HUDEP-2 (cell line): ENCODE measurements around the gene HOMER2.
"Not testable (repeated sequence)": the region's sequence is repeated elsewhere in the genome, so short reads cannot be mapped to it uniquely, and the experiment has no call there.

Experiments used
- DNase-seq, 76 experiments: peaks; one replicate each; lab custom pipeline; 2025; ENCODE audit not compliant: unreplicated experiment in 76 of 76; lab: John Stamatoyannopoulos, UW

Gene HOMER2

DNA sequence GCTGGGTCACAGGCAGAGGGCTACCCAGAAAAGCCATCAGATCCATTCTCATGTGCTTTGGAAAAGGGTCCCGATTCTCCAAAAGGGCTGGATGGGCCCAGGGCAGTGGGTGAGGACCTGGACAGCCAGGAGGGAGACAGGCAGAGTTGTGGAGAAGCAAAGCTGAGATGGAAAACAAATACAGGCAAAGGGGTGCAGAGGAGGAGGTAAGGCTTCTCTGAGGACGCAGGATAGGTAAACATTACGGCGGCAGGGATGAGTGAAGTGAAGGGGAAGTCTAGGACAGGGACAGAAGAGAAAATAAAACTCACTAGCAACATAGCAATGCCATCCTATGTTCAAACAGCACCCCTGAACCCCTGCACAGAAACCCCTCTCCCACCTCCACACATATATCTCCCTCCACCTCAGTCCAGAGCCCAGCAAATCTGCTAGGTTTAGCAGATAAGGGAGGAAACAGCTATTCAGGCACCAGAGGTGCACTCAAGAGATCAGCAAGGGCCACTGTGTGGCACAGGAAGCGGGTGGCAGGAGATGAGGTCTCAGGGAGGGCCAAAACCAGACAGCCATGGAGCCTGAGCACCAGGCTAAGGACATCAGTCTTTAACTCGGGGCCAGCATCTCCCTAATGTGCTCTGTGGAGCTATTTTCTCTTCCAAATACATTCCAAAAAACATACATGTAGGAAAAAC lies 51.3 kb downstream of the HOMER2 start:
- no peak for DNase-seq

DNA sequence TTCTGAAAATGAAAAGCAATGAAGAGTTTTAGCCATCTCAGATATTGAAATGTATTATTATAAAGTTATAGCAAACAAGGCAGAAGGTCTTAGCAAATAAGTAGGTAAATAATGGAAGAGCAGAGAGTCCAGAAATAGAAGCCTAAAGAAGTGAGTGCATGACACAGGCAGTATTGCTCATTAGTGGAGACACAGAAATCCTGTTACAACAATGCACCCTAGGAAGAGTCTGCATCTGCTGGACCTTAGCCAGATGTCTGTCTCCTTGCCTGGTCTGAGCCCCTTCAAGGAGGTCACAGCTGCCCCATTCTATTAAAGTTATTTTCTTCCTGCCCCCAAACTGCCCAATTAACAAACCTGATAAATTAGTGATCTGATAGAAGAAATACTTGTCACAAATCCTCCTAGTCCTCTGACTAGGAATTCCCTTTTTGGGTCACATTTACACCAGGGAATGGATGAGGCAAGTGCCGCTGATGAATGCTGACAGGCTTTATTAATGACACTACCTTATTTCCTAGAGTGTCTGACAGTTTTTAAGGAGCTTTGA lies 51.9 kb downstream of the HOMER2 start:
- no peak for DNase-seq

DNA sequence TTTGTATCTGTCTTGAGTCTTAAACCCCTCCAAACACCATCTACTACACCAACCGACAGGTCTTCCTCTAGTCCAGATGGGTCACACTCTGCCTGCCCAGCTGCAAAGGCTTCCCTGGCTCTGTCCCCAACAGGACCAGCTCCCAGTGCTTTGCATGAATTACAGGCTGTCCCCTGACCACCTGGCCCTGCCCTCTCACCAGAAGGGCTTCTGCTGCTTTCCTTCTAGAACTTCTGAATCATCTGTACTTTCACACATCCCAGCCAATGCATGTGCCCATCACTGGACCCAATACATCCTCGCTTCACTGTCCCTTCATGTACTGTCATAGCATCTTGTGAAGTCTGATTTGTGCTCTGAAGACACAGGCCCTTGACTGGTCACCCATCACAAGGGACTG lies 53.6 kb downstream of the HOMER2 start:
- DNase-seq, result no peak

GRCh38 chr15:82895983-82896382 lies 56.5 kb downstream of the HOMER2 start:
- no peak for DNase-seq

DNA sequence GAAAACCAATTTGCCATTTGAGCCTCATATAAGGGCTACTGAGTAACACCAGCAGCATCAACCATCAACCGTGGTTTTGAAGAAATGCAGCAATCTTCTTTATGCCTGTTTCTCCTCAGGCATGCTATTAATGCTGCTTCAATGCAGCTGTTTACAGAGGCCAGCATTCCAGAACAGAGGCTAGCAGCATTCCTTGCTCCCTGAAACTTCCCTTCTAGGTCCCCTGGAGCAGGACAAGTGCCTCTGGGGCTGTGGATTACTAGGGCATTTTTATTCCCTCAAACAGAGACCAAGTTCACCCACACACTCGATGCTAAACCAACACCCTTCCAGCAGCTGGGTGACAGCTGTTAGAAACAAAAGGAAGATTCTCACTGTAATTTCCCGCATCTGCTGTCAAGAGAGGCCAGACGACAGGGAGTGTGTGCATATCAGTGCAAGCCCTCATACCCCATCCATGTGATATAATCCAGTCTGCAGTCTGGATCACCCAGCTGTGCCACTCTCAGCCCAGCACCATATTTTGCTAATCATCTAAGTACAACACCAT lies 57.5 kb downstream of the HOMER2 start:
- no peak for DNase-seq

- DNase-seq, result not testable (repeated sequence)
Measured at GRCh38 chr15:82893473-82893872, 59.0 kb downstream of the HOMER2 start.

- peak in 9 of 76 experiments; percentile 15 to 60 (median 25) for DNase-seq
Measured at GRCh38 chr15:82892573-82892972, 59.9 kb downstream of the HOMER2 start.

- peak in 6 of 76 experiments; percentile 18 to 59 (median 22) for DNase-seq
Measured at GRCh38 chr15:82890995-82891390, 61.5 kb downstream of the HOMER2 start.

GRCh38 chr15:82890338-82890994 lies 62.1 kb downstream of the HOMER2 start:
- peak in 69 of 76 experiments; percentile 7 to 88 (median 54) for DNase-seq

GRCh38 chr15:82882273-82882928 lies 70.1 kb downstream of the HOMER2 start:
- no peak for DNase-seq

- no peak for DNase-seq
Measured at GRCh38 chr15:82881747-82882146, 70.8 kb downstream of the HOMER2 start.

DNA sequence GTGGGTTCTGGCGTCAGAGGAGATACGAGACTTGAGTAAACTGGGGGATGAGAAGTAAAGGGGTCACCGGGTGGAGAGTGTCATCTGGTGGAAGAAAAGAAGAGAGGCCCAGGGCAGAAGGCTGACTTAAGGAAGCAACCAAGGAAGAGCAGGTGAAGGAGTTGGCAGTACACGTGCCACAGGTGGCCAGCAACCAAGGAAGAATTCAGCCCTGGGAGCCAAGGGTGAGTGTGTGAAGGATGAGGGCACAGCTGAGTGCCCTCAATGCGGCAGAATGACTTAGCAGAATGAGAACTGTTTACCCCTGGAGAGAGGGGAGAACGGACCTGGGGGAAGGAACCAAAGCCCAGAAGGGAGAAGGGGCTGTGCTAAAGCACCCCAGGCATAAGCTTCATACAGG lies 71.8 kb downstream of the HOMER2 start:
- no peak for DNase-seq

DNA sequence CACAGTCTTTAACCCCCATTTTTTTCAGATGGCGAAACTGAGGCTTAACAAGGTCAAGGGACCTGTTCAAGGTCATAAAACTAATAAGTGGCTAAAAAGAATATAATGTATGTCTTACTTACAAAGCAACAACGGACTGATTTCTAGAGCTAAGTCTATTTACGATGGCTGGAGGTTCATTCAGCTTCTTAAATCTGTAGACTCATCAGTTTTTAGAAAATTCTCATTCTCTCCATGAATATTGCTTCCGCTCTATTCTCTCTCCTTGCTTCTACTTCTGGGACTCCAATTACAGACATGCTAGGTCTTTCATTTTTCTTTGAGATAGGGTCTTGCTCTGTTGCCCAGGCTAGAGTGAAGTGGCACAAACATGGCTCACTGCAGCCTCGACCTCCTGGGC lies 74.2 kb downstream of the HOMER2 start:
- DNase-seq, result no peak

DNA sequence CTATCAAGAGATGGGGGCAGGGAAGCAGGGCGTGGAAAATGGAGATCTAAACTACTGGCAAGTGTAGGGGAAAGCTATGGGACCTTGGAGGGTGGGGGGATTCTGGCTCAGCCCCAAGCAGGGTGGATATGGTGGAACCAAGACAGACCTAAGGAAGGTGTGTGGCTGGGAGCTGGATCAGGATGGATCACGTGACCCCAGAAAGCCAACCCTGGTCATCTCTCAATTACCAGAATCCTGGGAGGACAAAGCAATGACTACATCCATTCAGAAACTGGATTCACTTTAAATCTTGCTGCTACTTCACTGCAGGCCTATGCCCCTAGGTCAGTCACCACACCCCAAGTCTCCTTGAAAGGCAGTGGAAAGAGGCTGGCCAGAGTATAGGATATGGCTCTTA lies 74.7 kb downstream of the HOMER2 start:
- no peak for DNase-seq

DNA sequence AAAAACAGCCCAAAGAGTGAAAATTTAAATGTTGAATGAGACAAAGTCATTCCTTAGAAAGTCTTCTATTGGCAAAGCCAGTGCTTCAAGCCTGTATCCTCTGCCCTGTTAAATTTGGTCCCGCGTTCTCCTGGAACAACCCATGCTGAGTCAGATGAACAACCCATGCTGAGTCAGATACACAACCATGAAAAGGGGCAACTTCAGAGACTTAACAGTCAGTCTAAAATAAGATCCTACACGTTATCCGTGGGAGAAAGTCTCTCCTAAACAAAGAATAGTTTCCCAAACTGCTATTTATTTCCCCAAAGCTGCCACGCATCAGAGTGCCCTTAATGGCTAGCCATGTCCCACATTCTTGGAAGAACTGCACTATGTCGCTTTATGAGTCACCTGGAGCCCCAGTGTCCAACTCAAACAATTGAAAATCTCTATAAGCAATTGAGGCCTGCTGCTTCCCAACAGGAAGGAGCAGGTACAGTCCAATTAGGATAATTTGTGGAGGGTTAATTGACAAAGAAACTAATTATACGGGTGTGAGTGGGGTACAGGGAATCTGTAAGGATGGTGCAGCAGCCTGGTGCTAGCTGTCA lies 77.0 kb downstream of the HOMER2 start:
- no peak for DNase-seq

- no peak for DNase-seq
Measured at GRCh38 chr15:82874961-82875360, 77.6 kb downstream of the HOMER2 start.

GRCh38 chr15:82874267-82874666 lies 78.3 kb downstream of the HOMER2 start:
- DNase-seq, result no peak

GRCh38 chr15:82873000-82873680 lies 79.4 kb downstream of the HOMER2 start:
- DNase-seq, result no peak

DNA sequence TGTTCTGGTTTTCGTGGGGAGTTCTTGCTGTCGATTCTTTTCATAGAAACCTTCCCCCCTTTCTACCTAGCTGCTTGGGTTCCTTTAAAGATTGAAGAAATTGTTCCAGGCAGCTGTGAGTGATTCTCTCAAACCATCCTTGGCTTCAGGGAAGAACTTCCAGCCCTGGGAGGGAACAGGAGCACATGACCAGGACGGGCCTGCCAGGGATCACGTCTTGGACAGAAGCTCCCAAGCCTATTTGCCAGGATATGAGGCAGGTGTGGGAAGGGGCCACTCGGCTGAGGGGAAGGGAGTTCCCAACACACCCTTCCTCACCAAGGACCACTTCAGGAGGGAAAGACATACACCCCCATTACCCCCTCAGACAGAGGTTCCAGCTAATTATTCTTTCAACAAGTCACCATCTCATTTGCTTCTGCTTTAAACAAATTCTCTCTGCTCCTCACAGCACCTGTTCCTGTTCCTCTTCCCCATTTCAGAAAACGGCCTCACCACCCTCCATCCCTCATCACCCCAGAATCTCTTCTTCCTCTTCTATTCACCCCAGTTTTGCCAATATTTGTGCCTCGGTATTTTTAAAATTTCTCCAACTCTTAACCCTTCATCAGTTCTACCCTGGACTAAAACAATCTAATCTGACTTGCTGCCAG lies 80.6 kb downstream of the HOMER2 start:
- DNase-seq, result no peak

DNA sequence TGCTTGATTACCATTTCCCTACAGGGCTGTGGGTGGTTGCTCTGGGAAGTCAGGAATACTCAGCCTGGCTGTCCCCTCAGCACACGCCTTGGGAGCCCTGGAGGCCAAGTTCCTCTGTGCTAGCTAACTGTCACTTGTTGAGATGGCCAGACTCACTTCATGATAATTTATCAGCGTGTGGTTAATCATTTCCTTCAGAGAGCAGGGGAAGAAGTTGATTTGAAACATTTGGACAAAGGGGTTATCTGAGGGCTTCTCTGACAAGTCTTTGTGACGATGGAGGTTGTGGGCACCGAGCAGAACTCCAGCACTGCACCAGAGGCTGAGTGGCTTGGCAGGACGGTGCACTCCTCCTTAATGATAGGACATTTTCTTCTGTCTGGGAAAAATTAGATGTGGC lies 81.2 kb downstream of the HOMER2 start:
- peak in 17 of 76 experiments; percentile 4 to 64 (median 28) for DNase-seq
